Left lobe of liver (tissue), 2 donors: Measurements from ENCODE around the gene C19orf67. TPM values are rescaled to one million over a fixed set of nuclear protein-coding genes. Genes with fewer than 3 reads are reported as not detected.
A peak's percentile ranks its signal among the peaks of the same experiment; 100 is the strongest.

ENCODE experiments used
- ATAC-seq: fragments of 200-7000 bp; cut with Tn5 transposase; one replicate; pipeline ENCODE4 v1.9.1; 2020; ENCODE audit warnings: mild to moderate bottlenecking, moderate library complexity
- DNase-seq: peaks from one replicate; pipeline ENCODE4 v3.0.0-alpha.2; 2020; ENCODE audit warnings: low spot score
- total RNA-seq: library from RNA; stranded (reverse); gene quantifications from one replicate; pipeline ENCODE4 v1.2.1, GENCODE V29; 2021
- donor health status: DM: no; HTN: no; CAD: no; lungs with moderate emphysema.
- donor health status: DM: no; HTN: yes; CAD: no.

The C19orf67 gene
- total RNA-seq, 1 donor from 2014 or later, result not detected

- DNase-seq (peak; percentile 58), ATAC-seq (peak; percentile 91)
These were observed 53.7 kb downstream of the C19orf67 start, which contains the start of gene IL27RA for GRCh38 chr19:14031719-14032480. IL27RA (plus strand) TSS chr19:14031762; CDS start chr19:14031873, 111 bp downstream.

Other genes with a start within 250 kb of the C19orf67 start
- gene NANOS3, start 208.6 kb downstream of the C19orf67 start, total RNA-seq, result not detected
- gene BRME1, start 179.7 kb downstream of the C19orf67 start, total RNA-seq, result 1.3 TPM
- gene CC2D1A, start 179.6 kb downstream of the C19orf67 start, total RNA-seq, result 24.9 TPM
- gene PODNL1, start 147.4 kb downstream of the C19orf67 start, total RNA-seq, result not detected
- 11.4 TPM for gene DCAF15, start 133.3 kb downstream of the C19orf67 start, total RNA-seq
- 7.0 TPM for gene RFX1, start 79.5 kb downstream of the C19orf67 start, total RNA-seq
- gene RLN3, start 57.6 kb downstream of the C19orf67 start, total RNA-seq, result not detected
- gene IL27RA, start 54.0 kb downstream of the C19orf67 start, total RNA-seq, result 1.4 TPM
- gene PALM3, start 23.7 kb downstream of the C19orf67 start, total RNA-seq, result 42.7 TPM
- gene MISP3, start 13.0 kb downstream of the C19orf67 start, total RNA-seq, result 15.2 TPM
- gene SAMD1, start 5.0 kb upstream of the C19orf67 start, total RNA-seq, result 19.1 TPM
- 78.4 TPM for gene PRKACA, start 32.0 kb upstream of the C19orf67 start, total RNA-seq
- gene ASF1B, start 50.8 kb upstream of the C19orf67 start, total RNA-seq, result 0.45 TPM
- gene ADGRL1, start 120.4 kb upstream of the C19orf67 start, total RNA-seq, result 1.3 TPM